Stimulated activated naive CD8-positive, alpha-beta T cell treated with anti-CD3 and anti-CD28 coated beads, Interleukin-15, Interleukin-2, amounts not matched to agents 100 ng/mL and 50 ng/mL, for 24 hours (primary cell): ENCODE measurements around the gene TBXAS1.

Experiments used
- H3K27ac Mint-ChIP-seq: one replicate; pipeline ENCODE4 v1.8.0; 2021; ENCODE audit warnings: mild to moderate bottlenecking, mixed read lengths
- H3K27me3 Mint-ChIP-seq: one replicate; pipeline ENCODE4 v1.8.0; 2021; ENCODE audit warnings: mixed read lengths
- H3K36me3 Mint-ChIP-seq: one replicate; pipeline ENCODE4 v1.8.0; 2021; ENCODE audit warnings: low read depth, mixed read lengths
- H3K4me1 Mint-ChIP-seq: one replicate; pipeline ENCODE4 v1.8.0; 2021; ENCODE audit warnings: low read depth, mixed read lengths
- H3K4me3 Mint-ChIP-seq: one replicate; pipeline ENCODE4 v1.8.0; 2021; ENCODE audit warnings: mild to moderate bottlenecking, mixed read lengths
- H3K9me3 Mint-ChIP-seq: one replicate; pipeline ENCODE4 v1.8.0; 2021; ENCODE audit warnings: mixed read lengths

TBXAS1 gene

GRCh38 chr7:139989366-139990141 lies 160.5 kb downstream of the TBXAS1 start:
- Mint-ChIP-seq H3K27ac (no peak overlapping the region), H3K27me3 (no peaks in the 10 kb centered on the region)

GRCh38 chr7:139990142-139990535 lies 161.1 kb downstream of the TBXAS1 start:
- H3K27me3 Mint-ChIP-seq: no peaks in the 10 kb centered on the region

More at GRCh38 chr7:139989366-139990141, 160.5 kb downstream of the TBXAS1 start:
- Mint-ChIP-seq H3K9me3 (no peaks in the 10 kb centered on the region), H3K4me3 (no peak overlapping the region), H3K4me1 (no peaks in the 10 kb centered on the region), H3K36me3 (no peaks in the 10 kb centered on the region)

DNA sequence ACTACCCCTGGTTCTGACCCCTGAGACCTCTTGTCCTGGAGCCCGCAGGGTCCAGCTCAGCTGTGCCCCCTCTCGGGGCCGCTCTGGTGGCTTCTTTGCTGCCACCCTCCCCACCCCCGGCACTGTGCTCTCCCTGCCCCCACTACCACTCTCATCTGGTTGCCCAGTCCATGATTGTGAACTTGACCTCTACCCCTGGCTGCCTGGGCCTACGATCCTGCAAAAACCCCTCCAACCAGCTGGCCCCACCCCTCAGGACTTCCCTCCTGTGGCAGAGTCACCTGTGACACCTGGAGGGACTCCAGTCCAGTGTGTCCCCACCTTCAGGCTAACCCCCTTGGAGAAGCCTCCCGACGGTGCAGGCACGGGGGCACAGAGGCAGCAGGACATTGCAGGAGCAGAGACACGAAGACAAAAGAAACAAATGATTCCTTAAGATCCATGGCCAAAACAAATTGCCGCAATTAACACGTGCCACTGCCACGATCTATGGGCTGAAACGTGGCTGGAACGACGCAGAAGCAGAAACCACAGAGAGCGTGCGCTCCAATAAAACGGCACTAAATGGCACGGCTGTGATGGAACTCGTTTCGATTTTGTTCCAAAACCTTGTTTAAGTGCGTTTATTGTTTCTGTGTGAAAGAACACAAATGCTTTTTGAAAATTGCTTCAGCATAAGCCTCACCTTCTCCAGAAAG lies 161.7 kb downstream of the TBXAS1 start:
- Mint-ChIP-seq H3K4me1 (no peaks in the 10 kb centered on the region), H3K36me3 (no peaks in the 10 kb centered on the region), H3K27ac (no peak overlapping the region), H3K27me3 (no peaks in the 10 kb centered on the region), H3K4me3 (no peak overlapping the region), H3K9me3 (no peaks in the 10 kb centered on the region)

More at GRCh38 chr7:139990142-139990535, 161.1 kb downstream of the TBXAS1 start:
- Mint-ChIP-seq H3K9me3 (no peaks in the 10 kb centered on the region), H3K4me3 (no peak overlapping the region), H3K27ac (no peak overlapping the region), H3K36me3 (no peaks in the 10 kb centered on the region), H3K4me1 (no peaks in the 10 kb centered on the region)

DNA sequence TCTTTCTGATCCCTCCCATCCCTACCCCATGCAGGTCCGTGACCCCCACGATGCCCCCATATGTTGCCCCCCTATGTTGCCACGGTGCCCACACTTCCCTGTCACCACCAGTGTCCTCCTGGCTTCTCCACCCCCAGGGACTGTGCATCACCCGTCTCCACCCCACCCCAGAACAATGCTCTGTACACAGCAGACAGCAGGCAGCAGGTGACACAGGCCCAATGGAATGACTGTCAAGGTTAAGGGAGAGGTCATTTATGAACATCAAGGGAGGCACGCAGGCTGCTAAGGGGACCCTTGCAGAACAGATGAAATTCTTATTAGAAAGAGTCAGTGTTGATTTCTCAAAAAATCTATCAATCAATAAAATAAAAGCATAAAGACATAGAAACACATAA lies 162.2 kb downstream of the TBXAS1 start:
- Mint-ChIP-seq H3K4me3 (no peak overlapping the region), H3K9me3 (no peaks in the 10 kb centered on the region), H3K4me1 (no peaks in the 10 kb centered on the region), H3K27ac (no peak overlapping the region), H3K36me3 (no peaks in the 10 kb centered on the region), H3K27me3 (no peaks in the 10 kb centered on the region)

DNA sequence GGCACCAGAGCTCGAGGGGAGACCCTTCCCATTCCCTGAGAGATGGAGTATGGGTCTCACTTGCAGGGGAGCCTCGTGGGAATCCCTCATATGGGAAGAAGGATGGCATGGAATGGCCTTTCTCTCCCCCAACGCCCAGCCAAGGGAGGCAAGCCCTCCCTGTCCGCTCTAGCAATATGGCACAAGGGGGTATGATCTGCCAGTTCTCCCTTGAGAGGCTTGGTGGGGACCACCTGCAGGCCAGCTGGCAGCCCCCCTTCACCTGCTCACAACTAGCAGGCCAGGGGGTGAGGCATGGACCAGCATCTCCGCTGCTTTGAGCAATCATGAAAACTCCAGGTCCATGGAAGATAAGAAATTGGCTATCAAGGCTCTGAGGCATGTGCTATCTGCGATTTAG lies 162.8 kb downstream of the TBXAS1 start:
- no peak overlapping the region for H3K4me3 Mint-ChIP-seq
- no peaks in the 10 kb centered on the region for H3K36me3 Mint-ChIP-seq
- H3K27me3 Mint-ChIP-seq: no peaks in the 10 kb centered on the region
- H3K27ac Mint-ChIP-seq: no peak overlapping the region
- no peaks in the 10 kb centered on the region for H3K9me3 Mint-ChIP-seq
- no peaks in the 10 kb centered on the region for H3K4me1 Mint-ChIP-seq

- Mint-ChIP-seq H3K36me3 (no peaks in the 10 kb centered on the region), H3K27me3 (no peaks in the 10 kb centered on the region), H3K4me1 (no peaks in the 10 kb centered on the region), H3K9me3 (no peaks in the 10 kb centered on the region), H3K4me3 (no peak overlapping the region), H3K27ac (no peak overlapping the region)
Observed at GRCh38 chr7:139992353-139993044, 163.4 kb downstream of the TBXAS1 start.

GRCh38 chr7:139993169-139993568 lies 164.1 kb downstream of the TBXAS1 start:
- H3K4me3 Mint-ChIP-seq: no peak overlapping the region
- H3K4me1 Mint-ChIP-seq: no peaks in the 10 kb centered on the region
- H3K27ac Mint-ChIP-seq: no peak overlapping the region
- H3K9me3 Mint-ChIP-seq: no peaks in the 10 kb centered on the region
- no peaks in the 10 kb centered on the region for H3K36me3 Mint-ChIP-seq
- H3K27me3 Mint-ChIP-seq: no peaks in the 10 kb centered on the region

GRCh38 chr7:139993592-139993991 lies 164.5 kb downstream of the TBXAS1 start:
- H3K27me3 Mint-ChIP-seq: no peaks in the 10 kb centered on the region
- H3K4me3 Mint-ChIP-seq: no peak overlapping the region
- H3K36me3 Mint-ChIP-seq: no peaks in the 10 kb centered on the region
- H3K4me1 Mint-ChIP-seq: no peaks in the 10 kb centered on the region
- H3K9me3 Mint-ChIP-seq: no peaks in the 10 kb centered on the region
- H3K27ac Mint-ChIP-seq: no peak overlapping the region

DNA sequence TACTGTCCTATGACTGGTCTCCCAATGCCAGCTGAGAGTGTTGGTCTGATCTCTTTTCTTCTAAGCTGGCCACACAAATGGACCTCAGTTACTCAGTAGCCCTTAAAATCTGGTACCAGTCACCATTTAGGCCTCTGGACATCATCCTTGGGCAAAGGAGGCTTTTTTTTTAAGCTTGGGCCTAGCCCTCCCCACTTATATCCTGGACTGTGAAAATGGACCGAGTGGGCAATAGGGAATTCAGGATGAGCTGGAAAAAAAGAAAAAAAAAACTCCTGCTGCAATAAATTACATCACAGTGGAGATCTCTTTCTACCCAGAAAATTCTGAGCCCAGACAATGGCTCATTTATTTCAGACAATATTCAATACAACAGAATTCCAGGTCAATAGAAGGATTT lies 165.3 kb downstream of the TBXAS1 start:
- Mint-ChIP-seq H3K27me3 (no peaks in the 10 kb centered on the region), H3K36me3 (no peaks in the 10 kb centered on the region), H3K4me3 (no peak overlapping the region), H3K9me3 (no peaks in the 10 kb centered on the region), H3K27ac (no peak overlapping the region), H3K4me1 (no peaks in the 10 kb centered on the region)

DNA sequence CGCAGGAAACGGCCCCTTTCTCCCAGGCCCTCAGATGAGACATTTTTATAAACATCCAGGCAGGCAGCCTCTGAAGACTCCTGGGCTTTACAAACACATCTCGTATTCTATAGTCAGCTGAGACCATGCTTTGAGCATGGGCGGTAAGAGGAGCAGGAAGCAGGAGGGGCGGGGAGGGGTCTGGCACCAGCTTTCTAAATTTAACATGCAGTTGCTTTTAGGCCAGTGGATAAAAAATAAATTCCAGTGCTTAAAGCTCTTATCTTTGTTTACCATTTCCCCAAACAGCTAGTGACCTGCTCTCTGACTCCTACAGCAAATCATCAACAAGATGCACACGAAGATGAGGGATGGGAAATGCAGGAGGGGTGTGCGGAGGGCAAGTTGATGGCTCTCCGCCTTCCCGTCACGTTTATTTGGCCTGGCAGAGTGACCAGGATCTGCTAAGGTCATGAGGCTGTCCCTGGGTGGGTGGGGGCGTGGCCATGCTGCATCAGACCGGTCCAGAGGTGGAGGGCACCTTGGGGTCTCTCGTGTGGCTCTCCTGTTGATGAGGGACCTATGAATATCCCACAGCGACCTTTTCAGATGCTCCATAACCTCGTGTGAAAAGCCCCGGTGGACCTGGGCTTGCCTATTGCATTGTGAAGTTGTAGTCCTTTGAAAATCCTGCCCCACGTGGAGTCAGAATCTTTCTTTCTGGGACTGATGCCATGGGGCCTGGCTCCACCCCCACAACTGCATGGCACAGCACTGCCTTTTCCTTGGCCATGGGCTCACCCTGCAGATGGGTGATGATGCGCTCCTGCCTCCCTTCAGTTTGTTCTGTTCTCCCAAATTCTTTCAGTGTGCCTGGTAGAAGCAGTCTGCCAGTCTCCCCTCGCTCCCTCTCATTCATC lies 166.2 kb downstream of the TBXAS1 start:
- Mint-ChIP-seq H3K4me1 (no peaks in the 10 kb centered on the region), H3K9me3 (no peaks in the 10 kb centered on the region), H3K27me3 (no peaks in the 10 kb centered on the region), H3K36me3 (no peaks in the 10 kb centered on the region), H3K27ac (no peak overlapping the region), H3K4me3 (no peak overlapping the region)

GRCh38 chr7:139998572-139998971 lies 169.5 kb downstream of the TBXAS1 start:
- Mint-ChIP-seq H3K27ac (no peak overlapping the region), H3K36me3 (no peaks in the 10 kb centered on the region), H3K9me3 (no peaks in the 10 kb centered on the region), H3K27me3 (no peaks in the 10 kb centered on the region), H3K4me1 (no peaks in the 10 kb centered on the region), H3K4me3 (no peak overlapping the region)

- Mint-ChIP-seq H3K36me3 (no peaks in the 10 kb centered on the region), H3K4me1 (no peaks in the 10 kb centered on the region), H3K27ac (no peak overlapping the region)
Observed at GRCh38 chr7:139999516-139999915, 170.5 kb downstream of the TBXAS1 start.

GRCh38 chr7:140000666-140001268 lies 171.7 kb downstream of the TBXAS1 start:
- Mint-ChIP-seq H3K36me3 (no peaks in the 10 kb centered on the region), H3K4me3 (no peak overlapping the region), H3K27ac (no peak overlapping the region), H3K9me3 (no peaks in the 10 kb centered on the region), H3K27me3 (no peaks in the 10 kb centered on the region), H3K4me1 (no peaks in the 10 kb centered on the region)

More at GRCh38 chr7:139999516-139999915, 170.5 kb downstream of the TBXAS1 start:
- Mint-ChIP-seq H3K4me3 (no peak overlapping the region), H3K9me3 (no peaks in the 10 kb centered on the region), H3K27me3 (no peaks in the 10 kb centered on the region)

GRCh38 chr7:140003913-140004382 lies 174.9 kb downstream of the TBXAS1 start:
- H3K9me3 Mint-ChIP-seq: no peaks in the 10 kb centered on the region
- no peaks in the 10 kb centered on the region for H3K36me3 Mint-ChIP-seq
- H3K4me1 Mint-ChIP-seq: no peaks in the 10 kb centered on the region
- H3K27me3 Mint-ChIP-seq: no peaks in the 10 kb centered on the region
- no peak overlapping the region for H3K27ac Mint-ChIP-seq
- H3K4me3 Mint-ChIP-seq: no peak overlapping the region
